K562 (cell line): Measurements from ENCODE around the gene SEC16A. TPM values are rescaled to one million over a fixed set of nuclear protein-coding genes. Genes with fewer than 3 reads are reported as not detected.

ENCODE experiments used
- ATAC-seq: fragments of 200-7000 bp; cut with Tn5 transposase; 3 replicates; pipeline ENCODE4 v1.9.1; 2020; ENCODE audit warnings: moderate library complexity
- BruUV-seq: library from RNA; stranded (reverse); fragments of 400-500 nt; replicated peaks from 2 replicates; lab custom pipeline; 2021; lab: Mats Ljungman, UMichigan
- CTCF ChIA-PET: fragments of 300-600 bp; formaldehyde crosslinking; extraction: SDS; loops from one replicate; lab custom pipeline; 2021; ENCODE audit warnings: low intra/inter-chr PET ratio; lab: Yijun Ruan, JAX
- POLR2A ChIA-PET: fragments of 300-600, 350-650 bp; sonication (Branson Sonifier 250); formaldehyde crosslinking; extraction: SDS; loops from one replicate; lab custom pipeline; 2021; ENCODE audit warnings: antibody characterized with exemption, inconsistent platforms; lab: Yijun Ruan, JAX
- DNase-seq, 4 experiments: peaks; one replicate each; pipeline versions ENCODE4 v3.0.0 to v3.0.0-alpha.2; 2011 to 2018; ENCODE audit warnings: low spot score in 3 of 4, mixed read lengths in 3 of 4; ENCODE audit errors: extremely low read depth in 1 of 4
- FAIRE-seq: peaks from 2 replicates; lab custom pipeline; 2011; peaks lifted over from hg19 to GRCh38; lab: Jason Lieb, UNC
- H2AFZ ChIP-seq: 2 replicates; pipeline ENCODE4 v1.6.0; 2011; ENCODE audit warnings: low read depth, low read length, control low read depth, inconsistent platforms
- H3K27ac ChIP-seq: fragments of 200-600 bp; 3 replicates; pipeline ENCODE4 v1.8.0; 2011; ENCODE audit warnings: low read depth, mild to moderate bottlenecking, control low read depth, inconsistent platforms, low read length, moderate library complexity, mixed read lengths; ENCODE audit errors: extremely low read depth
- H3K27me3 ChIP-seq, 2 experiments: fragments of 300-600 bp in 1 of 2; 2 replicates in 1 of 2; 3 replicates in 1 of 2; pipeline versions ENCODE4 v1.6.0 to v1.8.0; 2011; ENCODE audit warnings: inconsistent platforms in 2 of 2, low read length in 2 of 2, mild to moderate bottlenecking in 1 of 2, mixed read lengths in 1 of 2, moderate library complexity in 1 of 2; ENCODE audit not compliant: control insufficient read depth in 2 of 2, insufficient read depth in 2 of 2
- H3K36me3 ChIP-seq: fragments of 300-600 bp; 3 replicates; pipeline ENCODE4 v1.8.0; 2011; ENCODE audit warnings: mild to moderate bottlenecking, low read length, inconsistent platforms; ENCODE audit not compliant: control insufficient read depth, insufficient read depth
- H3K4me1 ChIP-seq, 2 experiments: fragments of 200-600 bp in 1 of 2; replicated peaks in 1 of 2; 2 replicates in 1 of 2; 3 replicates in 1 of 2; pipeline versions ENCODE4 v1.5.1 to v1.8.0; 2011; ENCODE audit warnings: inconsistent platforms in 2 of 2, low read length in 2 of 2, mild to moderate bottlenecking in 1 of 2, mixed read lengths in 1 of 2, moderate library complexity in 1 of 2; ENCODE audit not compliant: control insufficient read depth in 2 of 2, insufficient read depth in 2 of 2
- H3K4me2 ChIP-seq: 2 replicates; pipeline ENCODE4 v1.6.1; 2011; ENCODE audit warnings: low read length, control low read depth, inconsistent platforms, mixed read lengths; ENCODE audit not compliant: insufficient read depth
- H3K4me3 ChIP-seq: fragments of 200-600 bp; sonication (generic), shearing (Covaris generic); 2 replicates; pipeline ENCODE4 v1.5.1; 2016; ENCODE audit warnings: control low read depth, inconsistent platforms
- H3K79me2 ChIP-seq: fragments of 200-600 bp; 3 replicates; pipeline ENCODE4 v1.8.0; 2011; ENCODE audit warnings: low read length, inconsistent platforms; ENCODE audit not compliant: control insufficient read depth, insufficient read depth
- H3K9ac ChIP-seq, 2 experiments: 2 replicates each; pipeline versions ENCODE4 v1.6.0 to v1.6.1; 2011; ENCODE audit warnings: low read depth in 2 of 2, low read length in 2 of 2, control low read depth in 1 of 2, inconsistent platforms in 1 of 2, mild to moderate bottlenecking in 1 of 2, mixed read lengths in 1 of 2; ENCODE audit not compliant: insufficient read depth in 1 of 2
- H3K9me1 ChIP-seq: one replicate; pipeline ENCODE4 v1.6.0; 2011; ENCODE audit warnings: inconsistent platforms, mild to moderate bottlenecking, low read length, moderate library complexity; ENCODE audit not compliant: control insufficient read depth, insufficient read depth
- H3K9me3 ChIP-seq: replicated peaks from 2 replicates; pipeline ENCODE4 v1.5.1; 2011; ENCODE audit warnings: low read depth, low read length, inconsistent platforms; ENCODE audit not compliant: control insufficient read depth, insufficient read depth
- H4K20me1 ChIP-seq: replicated peaks from 2 replicates; pipeline ENCODE4 v1.6.1; 2011; ENCODE audit warnings: low read length, inconsistent platforms, mixed read lengths; ENCODE audit not compliant: control insufficient read depth, insufficient read depth
- POLR2G ChIP-seq: fragments of 200-400 bp; formaldehyde crosslinking; IDR thresholded peaks from 2 replicates; pipeline ENCODE4 v1.6.1; 2017; ENCODE audit warnings: low read depth, mild to moderate bottlenecking, antibody characterized with exemption, low read length, moderate library complexity
- SRSF9 ChIP-seq: fragments of 200-400 bp; formaldehyde crosslinking; IDR thresholded peaks from 2 replicates; pipeline ENCODE4 v1.6.1; 2017; ENCODE audit warnings: low read depth, low read length, borderline replicate concordance
- WGBS: fragments of 100-300 bp; shearing (Covaris generic); methylation state at CpG from one replicate; pipeline ENCODE4 v1.1.6; 2016; ENCODE audit warnings: low coverage, mixed read lengths; ENCODE audit not compliant: insufficient coverage; ENCODE audit errors: missing lambda C conversion rate; 5-methylcytosine and 5-hydroxymethylcytosine counted together
- in situ Hi-C: fragments of 300-500 bp; cut with MboI; formaldehyde crosslinking; loops from 4 replicates; pipeline ENCODE4 v1.15.0; 2018; ENCODE audit warnings: inconsistent platforms, mixed read lengths
- intact Hi-C: fragments of 100-400 bp; cut with micrococcal nuclease; formaldehyde crosslinking; loops from 2 replicates; pipeline ENCODE4 v1.14.2; 2022
- polyA plus RNA-seq, 8 experiments: library from polyadenylated mRNA; depleted of rRNA in 4 of 8; stranded (reverse) in 5 of 8; unstranded in 3 of 8; fragments of >200 nt; fragmentation: Nextera tagmentation in 2 of 8; fragmentation: Illumina TruSeq in 1 of 8; extraction: Ambion mirVana in 2 of 8; extraction: Trizol in 1 of 8; gene quantifications; 2 replicates each; pipeline versions ENCODE4 v1.2.1 to v1.2.3, GENCODE V29; 2011 to 2014; ENCODE audit warnings: inconsistent platforms in 1 of 8, missing spikeins in 1 of 8
- total RNA-seq, 7 experiments: library from RNA; depleted of rRNA in 6 of 7; stranded (reverse); fragments of >200 nt in 6 of 7; fragmentation: Illumina TruSeq in 2 of 7; extraction: Trizol in 2 of 7; gene quantifications; 2 replicates each; pipeline versions ENCODE4 v1.2.1 to v1.2.3, GENCODE V29; 2011 to 2021; ENCODE audit warnings: low replicate concordance in 1 of 7
- TF ChIP-seq, protein P1 (sequence below): fragments of 450-650 bp; IDR thresholded peaks from 2 replicates; pipeline ENCODE4 v1.6.1; 2016; ENCODE audit warnings: mild to moderate bottlenecking, moderate library complexity

Gene SEC16A
- total and polyA plus RNA-seq, 9 of the 15 experiments (the other 6 are each of a cell fraction or from before 2014, with no cell fraction given) = 8.3 to 62.8 (median 14.0) TPM

DNA sequence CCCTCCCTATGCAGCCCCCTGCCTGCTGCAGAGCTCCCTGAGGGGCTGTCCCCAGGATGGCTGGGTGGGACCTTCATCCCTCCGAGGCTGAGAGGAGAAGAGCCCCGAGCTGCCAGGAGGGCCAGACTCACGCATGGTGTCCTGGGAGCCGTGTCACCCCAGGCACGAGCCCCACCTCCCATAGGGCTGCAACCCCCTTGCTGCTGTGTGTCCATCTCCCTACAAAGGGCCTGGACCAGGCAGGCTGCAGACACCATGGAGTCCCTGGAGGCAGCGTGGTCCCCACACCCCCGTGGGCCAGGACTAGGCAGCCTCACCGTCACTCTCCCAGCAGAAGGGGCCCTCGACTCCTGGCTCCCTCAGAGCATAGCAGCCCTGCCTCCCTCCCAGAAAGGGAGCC lies 11.2 kb upstream of the SEC16A start:
- 54% methylated on average over 9 of the region's 9 CpGs for WGBS
- Histone ChIP-seq H3K79me2 (no peaks in the 10 kb centered on the region), H3K4me3 (no peak overlapping the region), H3K36me3 (peaks cover 32% of the 10 kb centered on the region; the same call in 1 of the 3 replicates), H3K4me2 (no peak overlapping the region), H3K4me1 (peaks cover 0 to 38% of the 10 kb centered on the region in 2 experiments; a peak in 2 of 5 replicates), H3K27ac (no peak overlapping the region), H3K9me1 (no peaks in the 10 kb centered on the region), H3K9ac (peak overlapping the region in 1 of 2 experiments; percentile 14; a peak in 1 of 4 replicates), H4K20me1 (peaks cover 3% of the 10 kb centered on the region; the same call in 1 of the 2 replicates), H3K27me3 (peaks cover 0 to 15% of the 10 kb centered on the region in 2 experiments; a peak in 2 of 5 replicates), H2AFZ (no peak overlapping the region), H3K9me3 (no peaks in the 10 kb centered on the region)
- intact Hi-C loops = no loop called here
- FAIRE-seq = no peak
- in situ Hi-C loops = loop anchor here (5.0 kb wide), 1 partner anchor 133 kb away; no protein-coding TSS in a partner anchor
- peak; percentile 39; the same call in 2 of the 3 replicates for ATAC-seq
- POLR2A ChIA-PET = interaction anchor here (0.6 kb wide), 1 partner anchor 132 kb away, joined by 3 read pairs; no protein-coding TSS in a partner anchor
- DNase-seq = no peak
- no TSS peak for BruUV-seq
- CTCF ChIA-PET = no interaction called here
- TF ChIP-seq POLR2G (peak; percentile 4; the same call in 1 of the 2 replicates), SRSF9 (no peak)
- TF ChIP-seq, protein P1, sequence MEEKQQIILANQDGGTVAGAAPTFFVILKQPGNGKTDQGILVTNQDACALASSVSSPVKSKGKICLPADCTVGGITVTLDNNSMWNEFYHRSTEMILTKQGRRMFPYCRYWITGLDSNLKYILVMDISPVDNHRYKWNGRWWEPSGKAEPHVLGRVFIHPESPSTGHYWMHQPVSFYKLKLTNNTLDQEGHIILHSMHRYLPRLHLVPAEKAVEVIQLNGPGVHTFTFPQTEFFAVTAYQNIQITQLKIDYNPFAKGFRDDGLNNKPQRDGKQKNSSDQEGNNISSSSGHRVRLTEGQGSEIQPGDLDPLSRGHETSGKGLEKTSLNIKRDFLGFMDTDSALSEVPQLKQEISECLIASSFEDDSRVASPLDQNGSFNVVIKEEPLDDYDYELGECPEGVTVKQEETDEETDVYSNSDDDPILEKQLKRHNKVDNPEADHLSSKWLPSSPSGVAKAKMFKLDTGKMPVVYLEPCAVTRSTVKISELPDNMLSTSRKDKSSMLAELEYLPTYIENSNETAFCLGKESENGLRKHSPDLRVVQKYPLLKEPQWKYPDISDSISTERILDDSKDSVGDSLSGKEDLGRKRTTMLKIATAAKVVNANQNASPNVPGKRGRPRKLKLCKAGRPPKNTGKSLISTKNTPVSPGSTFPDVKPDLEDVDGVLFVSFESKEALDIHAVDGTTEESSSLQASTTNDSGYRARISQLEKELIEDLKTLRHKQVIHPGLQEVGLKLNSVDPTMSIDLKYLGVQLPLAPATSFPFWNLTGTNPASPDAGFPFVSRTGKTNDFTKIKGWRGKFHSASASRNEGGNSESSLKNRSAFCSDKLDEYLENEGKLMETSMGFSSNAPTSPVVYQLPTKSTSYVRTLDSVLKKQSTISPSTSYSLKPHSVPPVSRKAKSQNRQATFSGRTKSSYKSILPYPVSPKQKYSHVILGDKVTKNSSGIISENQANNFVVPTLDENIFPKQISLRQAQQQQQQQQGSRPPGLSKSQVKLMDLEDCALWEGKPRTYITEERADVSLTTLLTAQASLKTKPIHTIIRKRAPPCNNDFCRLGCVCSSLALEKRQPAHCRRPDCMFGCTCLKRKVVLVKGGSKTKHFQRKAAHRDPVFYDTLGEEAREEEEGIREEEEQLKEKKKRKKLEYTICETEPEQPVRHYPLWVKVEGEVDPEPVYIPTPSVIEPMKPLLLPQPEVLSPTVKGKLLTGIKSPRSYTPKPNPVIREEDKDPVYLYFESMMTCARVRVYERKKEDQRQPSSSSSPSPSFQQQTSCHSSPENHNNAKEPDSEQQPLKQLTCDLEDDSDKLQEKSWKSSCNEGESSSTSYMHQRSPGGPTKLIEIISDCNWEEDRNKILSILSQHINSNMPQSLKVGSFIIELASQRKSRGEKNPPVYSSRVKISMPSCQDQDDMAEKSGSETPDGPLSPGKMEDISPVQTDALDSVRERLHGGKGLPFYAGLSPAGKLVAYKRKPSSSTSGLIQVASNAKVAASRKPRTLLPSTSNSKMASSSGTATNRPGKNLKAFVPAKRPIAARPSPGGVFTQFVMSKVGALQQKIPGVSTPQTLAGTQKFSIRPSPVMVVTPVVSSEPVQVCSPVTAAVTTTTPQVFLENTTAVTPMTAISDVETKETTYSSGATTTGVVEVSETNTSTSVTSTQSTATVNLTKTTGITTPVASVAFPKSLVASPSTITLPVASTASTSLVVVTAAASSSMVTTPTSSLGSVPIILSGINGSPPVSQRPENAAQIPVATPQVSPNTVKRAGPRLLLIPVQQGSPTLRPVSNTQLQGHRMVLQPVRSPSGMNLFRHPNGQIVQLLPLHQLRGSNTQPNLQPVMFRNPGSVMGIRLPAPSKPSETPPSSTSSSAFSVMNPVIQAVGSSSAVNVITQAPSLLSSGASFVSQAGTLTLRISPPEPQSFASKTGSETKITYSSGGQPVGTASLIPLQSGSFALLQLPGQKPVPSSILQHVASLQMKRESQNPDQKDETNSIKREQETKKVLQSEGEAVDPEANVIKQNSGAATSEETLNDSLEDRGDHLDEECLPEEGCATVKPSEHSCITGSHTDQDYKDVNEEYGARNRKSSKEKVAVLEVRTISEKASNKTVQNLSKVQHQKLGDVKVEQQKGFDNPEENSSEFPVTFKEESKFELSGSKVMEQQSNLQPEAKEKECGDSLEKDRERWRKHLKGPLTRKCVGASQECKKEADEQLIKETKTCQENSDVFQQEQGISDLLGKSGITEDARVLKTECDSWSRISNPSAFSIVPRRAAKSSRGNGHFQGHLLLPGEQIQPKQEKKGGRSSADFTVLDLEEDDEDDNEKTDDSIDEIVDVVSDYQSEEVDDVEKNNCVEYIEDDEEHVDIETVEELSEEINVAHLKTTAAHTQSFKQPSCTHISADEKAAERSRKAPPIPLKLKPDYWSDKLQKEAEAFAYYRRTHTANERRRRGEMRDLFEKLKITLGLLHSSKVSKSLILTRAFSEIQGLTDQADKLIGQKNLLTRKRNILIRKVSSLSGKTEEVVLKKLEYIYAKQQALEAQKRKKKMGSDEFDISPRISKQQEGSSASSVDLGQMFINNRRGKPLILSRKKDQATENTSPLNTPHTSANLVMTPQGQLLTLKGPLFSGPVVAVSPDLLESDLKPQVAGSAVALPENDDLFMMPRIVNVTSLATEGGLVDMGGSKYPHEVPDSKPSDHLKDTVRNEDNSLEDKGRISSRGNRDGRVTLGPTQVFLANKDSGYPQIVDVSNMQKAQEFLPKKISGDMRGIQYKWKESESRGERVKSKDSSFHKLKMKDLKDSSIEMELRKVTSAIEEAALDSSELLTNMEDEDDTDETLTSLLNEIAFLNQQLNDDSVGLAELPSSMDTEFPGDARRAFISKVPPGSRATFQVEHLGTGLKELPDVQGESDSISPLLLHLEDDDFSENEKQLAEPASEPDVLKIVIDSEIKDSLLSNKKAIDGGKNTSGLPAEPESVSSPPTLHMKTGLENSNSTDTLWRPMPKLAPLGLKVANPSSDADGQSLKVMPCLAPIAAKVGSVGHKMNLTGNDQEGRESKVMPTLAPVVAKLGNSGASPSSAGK = no peak
